Effector memory CD8-positive, alpha-beta T cell (primary cell): ENCODE data around the gene RCC2.

Source experiments
- ATAC-seq: fragments of 150-1000 bp; cut with Tn5 transposase; replicated peaks from 2 replicates; pipeline ENCODE4 v1.10.0; 2021; ENCODE audit warnings: mild to moderate bottlenecking, moderate library complexity
- DNase-seq, 3 experiments: peaks; one replicate each; pipeline ENCODE4 v3.0.0; 2021
- H3K27ac Mint-ChIP-seq, 2 donors: one replicate each; pipeline ENCODE4 v1.8.0; 2022; ENCODE audit warnings: mild to moderate bottlenecking in 2 of 2, mixed read lengths in 2 of 2, moderate library complexity in 2 of 2
- H3K27me3 Mint-ChIP-seq, 2 donors: one replicate each; pipeline ENCODE4 v1.8.0; 2022; ENCODE audit warnings: mixed read lengths in 2 of 2
- H3K36me3 Mint-ChIP-seq: one replicate; pipeline ENCODE4 v1.8.0; 2022; ENCODE audit warnings: mild to moderate bottlenecking, moderate library complexity, mixed read lengths; ENCODE audit not compliant: insufficient read depth
- H3K4me1 Mint-ChIP-seq, 2 donors: one replicate each; pipeline ENCODE4 v1.8.0; 2022; ENCODE audit warnings: low read depth in 2 of 2, mixed read lengths in 2 of 2
- H3K4me3 Mint-ChIP-seq, 2 donors: one replicate each; pipeline ENCODE4 v1.8.0; 2022; ENCODE audit warnings: mild to moderate bottlenecking in 2 of 2, mixed read lengths in 2 of 2, moderate library complexity in 2 of 2
- H3K9me3 Mint-ChIP-seq, 2 donors: one replicate each; pipeline ENCODE4 v1.8.0; 2022; ENCODE audit warnings: mixed read lengths in 2 of 2

The RCC2 gene

DNA sequence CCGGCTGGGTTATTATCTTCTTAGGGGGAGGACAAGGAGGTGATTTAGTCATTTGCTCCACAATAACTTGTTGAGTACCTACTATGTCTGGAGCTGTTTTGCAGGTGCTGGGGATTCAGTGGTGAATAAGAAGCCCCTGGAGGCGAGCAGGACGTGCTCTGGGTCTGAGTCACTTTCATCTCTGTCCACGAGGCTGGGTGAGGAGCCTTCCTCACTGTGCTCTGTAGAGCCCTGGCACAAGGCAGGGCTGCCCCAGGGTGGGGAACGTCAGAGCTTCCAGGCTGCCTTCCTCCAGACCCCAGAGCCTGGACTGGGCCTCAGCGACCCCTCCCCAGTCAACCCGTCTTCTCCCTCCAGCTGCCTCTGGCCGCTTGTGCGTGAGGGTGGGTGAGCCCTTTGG lies 70.0 kb downstream of the RCC2 start:
- no peaks in the 10 kb centered on the region for H3K4me1 Mint-ChIP-seq
- no peak overlapping the region for H3K27ac Mint-ChIP-seq
- DNase-seq (no peak), ATAC-seq (no peak)
- no peak overlapping the region for H3K4me3 Mint-ChIP-seq
- peaks cover 9 to 47% of the 10 kb centered on the region in 2 donors for H3K27me3 Mint-ChIP-seq
- peaks cover 3% of the 10 kb centered on the region for H3K36me3 Mint-ChIP-seq
- H3K9me3 Mint-ChIP-seq, result no peaks in the 10 kb centered on the region

- no peaks in the 10 kb centered on the region for H3K4me1 Mint-ChIP-seq
- no peak for ATAC-seq
- no peaks in the 10 kb centered on the region for H3K36me3 Mint-ChIP-seq
- H3K9me3 Mint-ChIP-seq, result no peaks in the 10 kb centered on the region
- peaks cover 31 to 64% of the 10 kb centered on the region in 2 donors for H3K27me3 Mint-ChIP-seq
- DNase-seq, result no peak
- H3K27ac Mint-ChIP-seq, result no peak overlapping the region
- H3K4me3 Mint-ChIP-seq, result no peak overlapping the region
These were observed 74.2 kb downstream of the RCC2 start for GRCh38 chr1:17365293-17365692.

DNA sequence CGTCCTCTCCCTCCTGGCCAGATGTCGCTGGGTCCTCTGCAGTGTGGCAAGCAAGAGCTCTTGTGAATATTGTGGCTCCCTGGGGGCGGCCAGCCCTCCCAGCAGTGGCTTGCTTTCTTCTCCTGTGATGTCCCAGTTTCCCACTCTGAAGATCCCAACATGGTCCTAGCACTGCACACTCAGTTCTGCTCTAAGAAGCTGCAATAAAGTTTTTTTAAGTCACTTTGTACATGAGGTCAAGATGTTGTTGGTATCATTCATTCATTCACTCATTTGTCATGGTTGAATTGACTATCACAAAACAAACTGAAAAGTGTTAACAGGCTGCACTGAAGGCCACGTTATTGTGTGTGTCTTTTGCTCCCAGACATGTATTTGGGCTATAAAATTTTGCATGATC lies 75.7 kb downstream of the RCC2 start:
- Mint-ChIP-seq H3K36me3 (no peaks in the 10 kb centered on the region), H3K4me1 (no peaks in the 10 kb centered on the region), H3K27me3 (peaks cover 31 to 58% of the 10 kb centered on the region in 2 donors), H3K4me3 (no peak overlapping the region), H3K27ac (no peak overlapping the region), H3K9me3 (no peaks in the 10 kb centered on the region)
- no peak for ATAC-seq
- DNase-seq, result no peak

DNA sequence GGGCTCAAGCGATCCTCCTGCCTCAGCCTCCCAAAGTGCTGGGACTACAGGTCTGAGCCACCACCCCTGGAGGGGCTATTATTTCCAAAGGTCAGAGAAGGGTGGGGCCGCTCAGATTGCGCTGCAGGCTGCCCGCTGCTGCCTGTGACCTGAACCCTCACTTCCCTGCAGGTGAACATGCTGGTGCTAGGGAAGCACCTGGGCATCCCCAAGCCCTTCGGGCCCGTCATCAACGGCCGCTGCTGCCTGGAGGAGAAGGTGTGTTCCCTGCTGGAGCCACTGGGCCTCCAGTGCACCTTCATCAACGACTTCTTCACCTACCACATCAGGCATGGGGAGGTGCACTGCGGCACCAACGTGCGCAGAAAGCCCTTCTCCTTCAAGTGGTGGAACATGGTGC lies 76.1 kb downstream of the RCC2 start:
- no peaks in the 10 kb centered on the region for H3K9me3 Mint-ChIP-seq
- ATAC-seq (no peak), DNase-seq (no peak)
- peaks cover 31 to 58% of the 10 kb centered on the region in 2 donors for H3K27me3 Mint-ChIP-seq
- H3K4me3 Mint-ChIP-seq, result no peak overlapping the region
- no peaks in the 10 kb centered on the region for H3K4me1 Mint-ChIP-seq
- no peaks in the 10 kb centered on the region for H3K36me3 Mint-ChIP-seq
- no peak overlapping the region for H3K27ac Mint-ChIP-seq

- no peak for ATAC-seq
- no peak overlapping the region for H3K4me3 Mint-ChIP-seq
- no peaks in the 10 kb centered on the region for H3K36me3 Mint-ChIP-seq
- DNase-seq, result no peak
- H3K9me3 Mint-ChIP-seq, result no peaks in the 10 kb centered on the region
- no peak overlapping the region for H3K27ac Mint-ChIP-seq
- peaks cover 31 to 47% of the 10 kb centered on the region in 2 donors for H3K27me3 Mint-ChIP-seq
- H3K4me1 Mint-ChIP-seq, result no peaks in the 10 kb centered on the region
These were observed 77.8 kb downstream of the RCC2 start for GRCh38 chr1:17361687-17362086.

- H3K9me3 Mint-ChIP-seq, result no peaks in the 10 kb centered on the region
- DNase-seq, result no peak
- ATAC-seq, result no peak
- H3K27me3 Mint-ChIP-seq, result peaks cover 23 to 41% of the 10 kb centered on the region in 2 donors
- H3K36me3 Mint-ChIP-seq, result no peaks in the 10 kb centered on the region
- H3K4me1 Mint-ChIP-seq, result peaks cover 0 to 5% of the 10 kb centered on the region in 2 donors
- no peak overlapping the region for H3K4me3 Mint-ChIP-seq
- H3K27ac Mint-ChIP-seq, result no peak overlapping the region
These were observed 79.1 kb downstream of the RCC2 start for GRCh38 chr1:17360272-17360956.

GRCh38 chr1:17359808-17360207 lies 79.7 kb downstream of the RCC2 start:
- Mint-ChIP-seq H3K9me3 (no peaks in the 10 kb centered on the region), H3K4me1 (peaks cover 0 to 5% of the 10 kb centered on the region in 2 donors), H3K36me3 (no peaks in the 10 kb centered on the region), H3K27ac (no peak overlapping the region), H3K4me3 (no peak overlapping the region), H3K27me3 (peaks cover 26 to 39% of the 10 kb centered on the region in 2 donors)
- DNase-seq, result no peak
- no peak for ATAC-seq

GRCh38 chr1:17359031-17359430 lies 80.4 kb downstream of the RCC2 start:
- Mint-ChIP-seq H3K27me3 (peaks cover 29 to 34% of the 10 kb centered on the region in 2 donors), H3K27ac (no peak overlapping the region), H3K9me3 (no peaks in the 10 kb centered on the region), H3K4me3 (no peak overlapping the region), H3K36me3 (no peaks in the 10 kb centered on the region), H3K4me1 (peaks cover 0 to 5% of the 10 kb centered on the region in 2 donors)
- ATAC-seq (no peak), DNase-seq (no peak)

DNA sequence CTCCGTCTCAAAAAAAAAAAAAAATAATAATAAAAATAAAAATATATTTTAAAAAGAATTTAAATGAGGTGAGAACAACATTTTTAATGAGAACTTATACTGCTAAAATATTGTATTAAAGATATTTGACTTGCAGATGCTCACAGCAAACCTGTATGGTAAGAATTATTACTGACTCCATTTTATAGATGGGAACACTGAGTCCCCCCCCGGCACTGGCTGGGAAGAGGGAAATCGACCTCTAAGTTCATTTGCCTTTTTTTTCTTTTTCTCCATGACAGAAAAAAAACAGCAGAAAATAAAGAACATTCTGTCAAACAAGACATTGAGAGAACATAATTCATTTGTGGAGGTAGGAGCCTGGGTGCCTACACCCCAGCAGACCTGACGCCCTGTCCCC lies 80.9 kb downstream of the RCC2 start:
- no peak for ATAC-seq
- H3K4me1 Mint-ChIP-seq, result peaks cover 0 to 5% of the 10 kb centered on the region in 2 donors
- no peak overlapping the region for H3K4me3 Mint-ChIP-seq
- H3K27ac Mint-ChIP-seq, result no peak overlapping the region
- H3K27me3 Mint-ChIP-seq, result peaks cover 25 to 30% of the 10 kb centered on the region in 2 donors
- H3K9me3 Mint-ChIP-seq, result no peaks in the 10 kb centered on the region
- no peak for DNase-seq
- no peaks in the 10 kb centered on the region for H3K36me3 Mint-ChIP-seq
